Large intestine (tissue), 3 donors: ENCODE data around the gene ANKLE1. TPM values are rescaled to one million over a fixed set of nuclear protein-coding genes. Genes with fewer than 3 reads are reported as not detected.

Experiments
- DNase-seq, 2 donors: peaks; one replicate each; pipeline versions ENCODE4 v3.0.0 to v3.0.0-alpha.2; 2013
- H3K27ac ChIP-seq: one replicate; pipeline ENCODE4 v1.5.1; 2013; ENCODE audit warnings: low read length
- H3K27me3 ChIP-seq: 2 replicates; pipeline ENCODE4 v1.6.1; 2013; ENCODE audit warnings: low read length; ENCODE audit not compliant: control insufficient read depth, insufficient read depth
- H3K36me3 ChIP-seq: 2 replicates; pipeline ENCODE4 v1.6.1; 2013; ENCODE audit warnings: low read length; ENCODE audit not compliant: control insufficient read depth, insufficient read depth
- H3K4me1 ChIP-seq: one replicate; pipeline ENCODE4 v1.6.1; 2013; ENCODE audit warnings: low read length; ENCODE audit not compliant: control insufficient read depth, insufficient read depth
- H3K4me3 ChIP-seq: one replicate; pipeline ENCODE4 v1.5.1; 2013; ENCODE audit warnings: low read length
- H3K9me3 ChIP-seq: one replicate; pipeline ENCODE4 v1.6.1; 2013; ENCODE audit warnings: mild to moderate bottlenecking, low read depth, low read length, moderate library complexity; ENCODE audit not compliant: control insufficient read depth
- WGBS: methylation state at CpG from one replicate; pipeline ENCODE4 v1.1.5; 2013; ENCODE audit warnings: low lambda C conversion rate; ENCODE audit not compliant: insufficient coverage; 5-methylcytosine and 5-hydroxymethylcytosine counted together
- polyA plus RNA-seq: library from polyadenylated mRNA; unstranded; fragments of 120-200 nt; gene quantifications from one replicate; pipeline ENCODE4 v1.2.1, GENCODE V29; 2013

The ANKLE1 gene
- polyA plus RNA-seq, 1 donor: 1.4 TPM

DNA sequence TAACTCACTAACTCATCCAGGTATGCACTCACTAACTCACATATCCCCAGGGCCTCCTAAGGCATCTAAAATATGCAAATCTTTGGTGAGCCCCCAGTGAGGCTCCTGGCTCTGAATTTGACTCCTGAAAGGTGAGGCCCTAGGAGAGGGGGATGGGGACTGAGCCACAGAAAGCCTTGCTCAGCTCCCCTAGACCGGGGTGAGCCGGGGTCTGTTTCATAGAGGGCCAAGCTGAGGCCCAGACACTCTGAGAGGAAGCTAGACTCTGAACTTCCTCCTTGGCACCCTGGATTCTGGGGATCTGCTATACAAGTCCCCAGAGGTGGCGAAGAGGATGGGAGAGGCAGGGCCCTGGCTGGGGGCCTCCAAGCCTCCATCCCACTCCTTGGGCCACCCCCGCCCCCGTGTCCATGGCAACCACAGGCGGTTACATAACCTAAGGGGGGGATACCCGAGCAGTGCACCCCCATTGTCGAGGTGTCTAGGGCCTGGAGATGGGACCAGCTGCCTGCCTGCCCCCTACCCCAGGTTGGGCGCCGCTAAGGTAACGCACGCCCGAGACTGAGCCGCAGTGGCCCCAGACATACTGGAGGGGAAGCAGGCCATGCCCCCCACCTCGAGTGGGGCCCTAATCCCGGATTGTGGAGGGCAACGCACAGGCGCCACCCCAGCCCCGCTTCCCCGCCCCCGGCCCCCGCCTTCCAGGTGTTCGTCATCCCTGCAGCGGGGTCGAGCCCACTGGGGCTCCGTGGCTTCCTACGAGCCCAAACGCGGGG lies 20.9 kb downstream of the ANKLE1 start:
- H3K27me3 ChIP-seq: no peaks in the 10 kb centered on the region
- DNase-seq: no peak
- peaks cover 7% of the 10 kb centered on the region for H3K36me3 ChIP-seq
- H3K4me1 ChIP-seq: peaks cover 22% of the 10 kb centered on the region
- no peaks in the 10 kb centered on the region for H3K9me3 ChIP-seq
- no CpG with 5 or more reads among the region's 29 CpGs for WGBS
- peak overlapping the region; percentile 72 for H3K4me3 ChIP-seq
- H3K27ac ChIP-seq: no peak overlapping the region

DNA sequence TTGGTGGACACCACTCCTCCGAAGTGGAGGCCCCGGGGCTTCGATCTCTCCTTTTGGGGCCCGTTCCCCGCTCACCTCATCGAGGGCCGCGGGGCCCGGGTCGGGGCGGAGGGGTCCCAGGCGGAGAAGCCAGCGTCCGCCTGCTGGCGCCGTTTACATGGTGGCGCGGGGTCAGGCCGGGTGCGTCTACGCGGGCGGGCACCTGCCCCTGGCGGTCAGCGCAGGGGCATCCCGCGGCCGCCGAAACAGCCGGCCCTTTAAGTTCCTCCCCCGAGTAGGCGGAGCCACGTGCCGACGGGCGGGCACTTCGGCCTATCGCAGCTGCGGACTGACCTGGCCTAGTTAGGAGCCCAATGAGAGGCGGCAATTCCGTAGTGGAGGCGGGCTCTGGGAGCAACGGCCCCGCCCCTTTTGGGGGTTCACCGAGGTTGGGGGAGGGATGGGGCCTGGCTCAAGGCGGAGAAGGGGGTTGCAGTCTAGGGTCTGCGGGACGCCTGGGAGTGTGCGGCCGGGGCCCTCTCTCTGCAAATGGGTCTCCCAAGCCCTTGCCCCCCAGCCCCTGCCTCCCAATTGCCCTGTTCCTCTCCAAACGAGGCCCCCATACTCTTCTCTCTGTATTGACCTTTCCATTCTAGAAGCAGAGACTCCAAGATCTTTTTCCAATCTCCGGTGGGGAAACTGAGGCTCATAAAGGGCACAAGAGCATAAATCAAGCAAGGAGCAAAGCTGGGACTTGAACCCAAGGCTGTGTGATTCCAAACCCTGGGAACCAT lies 21.7 kb downstream of the ANKLE1 start, which contains the start of gene ABHD8:
Gene ABHD8, minus strand, starts transcription at position 259 of the 773 bp plus-strand sequence. CDS start 1,809 bp downstream, outside the sequence.
- Histone ChIP-seq H3K4me3 (peak within 1 kb of the TSS; percentile 72), H3K4me1 (peaks cover 22% of the 10 kb centered on the region), H3K9me3 (no peaks in the 10 kb centered on the region), H3K36me3 (peaks cover 5% of the 10 kb centered on the region), H3K27ac (no peak within 1 kb of the TSS), H3K27me3 (no peaks in the 10 kb centered on the region)
- no CpG with 5 or more reads among the region's 52 CpGs for WGBS
- peak; percentile 94 for DNase-seq

DNA sequence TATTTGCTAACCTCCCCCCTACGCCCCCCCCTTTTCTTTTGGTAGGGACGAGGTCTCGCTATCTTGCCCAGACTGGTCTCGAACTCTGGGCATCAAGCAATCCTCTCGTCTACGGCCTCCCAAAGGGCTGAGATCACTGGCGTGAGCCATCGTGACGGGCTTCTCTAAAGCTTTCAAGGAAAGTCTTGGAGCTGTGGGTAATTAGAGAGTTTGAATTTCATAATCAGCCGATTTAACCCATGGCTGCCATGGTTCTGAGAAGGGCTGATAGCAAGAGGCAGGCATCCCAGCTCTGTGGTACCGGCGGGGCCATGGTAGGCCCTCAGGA lies 22.2 kb downstream of the ANKLE1 start:
- Histone ChIP-seq H3K9me3 (no peaks in the 10 kb centered on the region), H3K27me3 (no peaks in the 10 kb centered on the region), H3K36me3 (peaks cover 3% of the 10 kb centered on the region), H3K4me3 (no peak overlapping the region), H3K4me1 (peaks cover 22% of the 10 kb centered on the region), H3K27ac (no peak overlapping the region)
- WGBS: no CpG with 5 or more reads among the region's 12 CpGs
- no peak for DNase-seq

- Histone ChIP-seq H3K9me3 (no peaks in the 10 kb centered on the region), H3K27me3 (no peaks in the 10 kb centered on the region), H3K4me1 (peaks cover 22% of the 10 kb centered on the region), H3K27ac (peak overlapping the region; percentile 96), H3K36me3 (peaks cover 3% of the 10 kb centered on the region), H3K4me3 (no peak overlapping the region)
- no peak for DNase-seq
- no CpG with 5 or more reads among the region's 12 CpGs for WGBS
These were observed 22.9 kb downstream of the ANKLE1 start for GRCh38 chr19:17304386-17305215.

- peaks cover 3% of the 10 kb centered on the region for H3K36me3 ChIP-seq
- H3K9me3 ChIP-seq: no peaks in the 10 kb centered on the region
- no peak for DNase-seq
- peak overlapping the region; percentile 96 for H3K27ac ChIP-seq
- H3K27me3 ChIP-seq: no peaks in the 10 kb centered on the region
- no CpG with 5 or more reads among the region's 7 CpGs for WGBS
- peaks cover 24% of the 10 kb centered on the region for H3K4me1 ChIP-seq
- H3K4me3 ChIP-seq: peak overlapping the region; percentile 82
These were observed 23.5 kb downstream of the ANKLE1 start for GRCh38 chr19:17305216-17305516.

- Histone ChIP-seq H3K4me3 (peak within 1 kb of the TSS; percentile 82), H3K27ac (peak within 1 kb of the TSS; percentile 96), H3K27me3 (no peaks in the 10 kb centered on the region), H3K4me1 (peaks cover 29% of the 10 kb centered on the region), H3K9me3 (no peaks in the 10 kb centered on the region), H3K36me3 (peaks cover 3% of the 10 kb centered on the region)
- DNase-seq: peak; percentile 99 to 100
- no CpG with 5 or more reads among the region's 55 CpGs for WGBS
These were observed 24.0 kb downstream of the ANKLE1 start, which contains the start of gene MRPL34 for GRCh38 chr19:17305517-17306284. Gene MRPL34 (plus strand): TSS chr19:17305872. CDS start chr19:17305893, 21 bp downstream.

DNA sequence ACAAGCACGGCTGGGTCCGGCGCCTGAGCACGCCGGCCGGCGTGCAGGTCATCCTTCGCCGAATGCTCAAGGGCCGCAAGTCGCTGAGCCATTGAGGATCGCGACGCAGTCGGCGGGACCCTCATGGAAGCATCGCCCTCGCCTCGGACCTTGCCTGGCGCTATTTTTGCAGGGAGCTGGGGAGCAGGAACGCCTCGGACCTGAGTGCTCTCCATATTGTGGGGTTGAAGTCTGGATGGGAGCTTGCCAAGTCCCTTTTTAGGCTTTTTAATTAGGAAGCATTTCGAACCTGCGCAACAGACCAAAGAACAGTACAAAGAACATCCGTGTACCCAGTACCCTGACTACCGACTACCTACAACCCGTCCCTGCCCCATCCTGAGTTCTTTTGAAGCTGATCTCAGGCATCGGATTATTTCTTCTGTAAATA lies 24.6 kb downstream of the ANKLE1 start:
- DNase-seq: no peak
- Histone ChIP-seq H3K36me3 (peaks cover 2% of the 10 kb centered on the region), H3K27ac (peak overlapping the region; percentile 96), H3K27me3 (no peaks in the 10 kb centered on the region), H3K4me3 (peak overlapping the region; percentile 82), H3K4me1 (peaks cover 30% of the 10 kb centered on the region), H3K9me3 (no peaks in the 10 kb centered on the region)
- no CpG with 5 or more reads among the region's 28 CpGs for WGBS

- H3K9me3 ChIP-seq: no peaks in the 10 kb centered on the region
- peaks cover 8% of the 10 kb centered on the region for H3K36me3 ChIP-seq
- no peak overlapping the region for H3K27ac ChIP-seq
- no peaks in the 10 kb centered on the region for H3K27me3 ChIP-seq
- DNase-seq: no peak
- no peak overlapping the region for H3K4me3 ChIP-seq
- 50% methylated on average over 4 of the region's 8 CpGs for WGBS
- peaks cover 28% of the 10 kb centered on the region for H3K4me1 ChIP-seq
These were observed 26.2 kb downstream of the ANKLE1 start for GRCh38 chr19:17307876-17308377.

DNA sequence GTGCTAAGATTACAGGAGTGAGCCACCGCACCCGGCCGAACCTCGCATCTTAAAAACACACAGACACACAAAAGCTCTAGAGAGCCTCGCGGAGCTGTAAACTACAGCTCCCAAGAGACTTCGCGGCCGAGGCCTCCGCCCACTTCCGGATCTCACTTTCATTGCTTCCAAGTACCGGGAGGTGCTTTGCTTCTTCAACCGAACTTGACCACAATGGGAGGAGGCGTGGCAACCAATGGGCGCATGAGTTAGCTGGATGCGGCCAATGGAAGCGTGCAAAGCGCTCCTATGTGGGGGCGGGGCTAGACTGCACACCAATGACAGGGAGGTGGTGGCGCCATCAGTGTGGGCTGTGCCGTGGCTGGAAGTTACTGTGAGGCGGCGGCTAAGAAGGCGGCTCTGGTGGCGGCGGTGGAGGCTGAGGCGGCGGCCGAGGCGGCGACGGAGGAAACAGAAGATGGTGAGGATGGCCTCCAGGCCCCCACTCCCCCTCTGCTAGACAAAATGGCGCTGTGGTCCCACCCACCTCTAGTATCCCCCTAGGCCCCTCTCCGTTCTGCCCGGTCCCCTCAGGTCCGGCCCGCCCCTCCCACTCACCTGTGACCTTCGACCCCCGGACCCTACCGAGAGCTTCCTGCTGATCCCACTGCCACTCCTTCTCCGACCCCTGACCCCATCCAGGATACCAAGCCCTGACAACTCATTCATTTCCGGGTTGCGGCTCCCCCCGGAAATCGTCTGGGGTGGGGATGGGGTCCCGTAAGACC lies 27.7 kb downstream of the ANKLE1 start, which contains the start of gene DDA1:
Gene DDA1, plus strand, starts transcription at position 366 of the 767 bp plus-strand sequence. Its CDS starts 92 bp downstream, at position 458.
- Histone ChIP-seq H3K36me3 (peaks cover 18% of the 10 kb centered on the region), H3K27ac (peak within 1 kb of the TSS; percentile 14), H3K27me3 (no peaks in the 10 kb centered on the region), H3K4me1 (peaks cover 21% of the 10 kb centered on the region), H3K4me3 (peak within 1 kb of the TSS; percentile 96), H3K9me3 (no peaks in the 10 kb centered on the region)
- WGBS: no CpG with 5 or more reads among the region's 46 CpGs
- peak; percentile 100 for DNase-seq
